ENCODE results near the gene ANP32A.
A peak's percentile ranks its signal among the peaks of the same experiment; 100 is the strongest.

DNA sequence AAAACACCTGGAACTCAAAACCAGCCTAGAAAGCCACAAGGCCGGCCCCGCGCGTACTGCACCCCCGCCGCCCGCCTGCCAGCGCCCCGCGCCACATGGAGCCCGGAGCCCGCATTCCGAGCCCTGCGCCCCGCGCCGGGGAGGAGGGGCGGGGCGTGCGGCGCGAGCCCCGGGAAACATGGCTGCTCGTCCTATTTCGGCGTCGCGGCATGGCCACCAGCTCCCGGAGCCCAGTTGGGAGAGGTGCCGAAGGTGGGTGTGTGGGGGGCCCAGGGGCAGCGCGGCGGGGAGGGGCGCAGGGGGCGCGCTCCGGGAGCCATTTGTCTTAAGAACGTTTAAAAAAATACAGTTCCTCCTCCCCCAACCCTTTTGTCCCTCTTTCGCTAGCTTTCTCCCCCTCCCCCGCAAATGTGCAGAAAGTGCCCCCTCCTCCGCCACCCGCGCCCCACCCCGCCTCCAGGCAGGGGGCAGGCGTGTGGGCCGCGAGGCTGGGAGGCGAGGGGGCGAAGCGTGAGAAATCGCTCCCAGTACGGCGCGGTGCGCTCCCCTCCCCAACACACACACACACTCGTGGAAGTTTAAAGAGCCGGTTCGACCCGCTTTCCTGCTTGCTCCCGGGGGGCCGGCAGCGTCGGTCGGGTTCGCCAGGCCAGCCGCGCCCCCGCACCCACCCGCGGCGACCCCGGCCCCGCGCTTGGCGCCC is 2.5 kb downstream of the ANP32A start:
- TF ChIP-seq, protein P1, sequence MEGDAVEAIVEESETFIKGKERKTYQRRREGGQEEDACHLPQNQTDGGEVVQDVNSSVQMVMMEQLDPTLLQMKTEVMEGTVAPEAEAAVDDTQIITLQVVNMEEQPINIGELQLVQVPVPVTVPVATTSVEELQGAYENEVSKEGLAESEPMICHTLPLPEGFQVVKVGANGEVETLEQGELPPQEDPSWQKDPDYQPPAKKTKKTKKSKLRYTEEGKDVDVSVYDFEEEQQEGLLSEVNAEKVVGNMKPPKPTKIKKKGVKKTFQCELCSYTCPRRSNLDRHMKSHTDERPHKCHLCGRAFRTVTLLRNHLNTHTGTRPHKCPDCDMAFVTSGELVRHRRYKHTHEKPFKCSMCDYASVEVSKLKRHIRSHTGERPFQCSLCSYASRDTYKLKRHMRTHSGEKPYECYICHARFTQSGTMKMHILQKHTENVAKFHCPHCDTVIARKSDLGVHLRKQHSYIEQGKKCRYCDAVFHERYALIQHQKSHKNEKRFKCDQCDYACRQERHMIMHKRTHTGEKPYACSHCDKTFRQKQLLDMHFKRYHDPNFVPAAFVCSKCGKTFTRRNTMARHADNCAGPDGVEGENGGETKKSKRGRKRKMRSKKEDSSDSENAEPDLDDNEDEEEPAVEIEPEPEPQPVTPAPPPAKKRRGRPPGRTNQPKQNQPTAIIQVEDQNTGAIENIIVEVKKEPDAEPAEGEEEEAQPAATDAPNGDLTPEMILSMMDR (IDR thresholded peaks at IDR 0.05) = peak in 4 of 6 experiments; percentile 5 to 16 (median 9)
- peak; percentile 7 to 18 for TF ChIP-seq POLR2A (IDR thresholded peaks at IDR 0.05)
